Lower leg skin (tissue), 3 donors: ENCODE measurements around the gene SPATA3.

ENCODE experiments used
- CTCF ChIP-seq, 3 donors: fragments of 450-650 bp; IDR thresholded peaks; one replicate each; pipeline ENCODE4 v1.5.1; 2016; ENCODE audit warnings: antibody characterized with exemption in 3 of 3, mild to moderate bottlenecking in 3 of 3, moderate library complexity in 2 of 3
- POLR2A ChIP-seq, 2 donors: fragments of 450-650 bp; IDR thresholded peaks; one replicate each; pipeline ENCODE4 v1.6.1; 2016 to 2017; ENCODE audit warnings: antibody characterized with exemption in 2 of 2, mild to moderate bottlenecking in 1 of 2, moderate library complexity in 1 of 2

- TF ChIP-seq CTCF (IDR thresholded peaks at IDR 0.05) (no peak), POLR2A (IDR thresholded peaks at IDR 0.05) (no peak)
These were observed 11.6 kb downstream of the SPATA3 start for GRCh38 chr2:231007286-231008098.
